Pancreas (tissue), 10 donors: ENCODE results near the gene DEPDC4. TPM values are rescaled to one million over a fixed set of nuclear protein-coding genes. Genes with fewer than 3 reads are reported as not detected.
A peak's percentile ranks its signal among the peaks of the same experiment; 100 is the strongest.

ENCODE experiments used
- ATAC-seq, 4 donors: fragments of 200-7000 bp; cut with Tn5 transposase; one replicate each; pipeline versions ENCODE4 v1.8.0 to v1.9.1; 2020; ENCODE audit warnings: mild to moderate bottlenecking in 4 of 4, moderate library complexity in 4 of 4
- DNase-seq, 6 donors: peaks; one replicate each; pipeline ENCODE4 v3.0.0-alpha.2; 2020
- FAIRE-seq: peaks from 2 replicates; lab custom pipeline; 2012; peaks lifted over from hg19 to GRCh38; lab: Jason Lieb, UNC
- H3K27ac ChIP-seq, 4 donors: fragments of 200-600 bp; sonication (generic); 1 replicate in 3 of 4; 2 replicates in 1 of 4; pipeline versions ENCODE4 v1.5.0 to v1.8.0; 2020
- H3K27me3 ChIP-seq, 4 donors: fragments of 200-600 bp; one replicate each; pipeline ENCODE4 v1.8.0; 2021
- H3K36me3 ChIP-seq, 3 donors: fragments of 200-600 bp; sonication (generic) in 1 of 3; one replicate each; pipeline versions ENCODE4 v1.5.0 to v1.8.0; 2020 to 2021
- H3K4me1 ChIP-seq, 3 donors: fragments of 200-600 bp; one replicate each; pipeline ENCODE4 v1.8.0; 2021
- H3K4me3 ChIP-seq, 4 donors: fragments of 200-600 bp; sonication (generic) in 2 of 4; one replicate each; pipeline versions ENCODE4 v1.5.0 to v1.8.0; 2020 to 2021
- H3K9me3 ChIP-seq, 4 donors: fragments of 200-600 bp; one replicate each; pipeline ENCODE4 v1.8.0; 2021
- WGBS, 2 donors: extraction: QIAGEN DNeasy Blood & Tissue Kit; methylation state at CpG; one replicate each; pipeline ENCODE4 v1.1.7; 2013; 5-methylcytosine and 5-hydroxymethylcytosine counted together
- intact Hi-C, 3 donors: fragments of 100-400 bp; cut with DNase I; formaldehyde crosslinking; loops; one replicate each; pipeline versions ENCODE4 v1.11.1 to v1.14.2; 2022
- polyA plus RNA-seq, 2 donors: library from polyadenylated mRNA; stranded (reverse); fragments of 200-250 nt; gene quantifications; one replicate each; pipeline ENCODE4 v1.2.3, GENCODE V29; 2013
- total RNA-seq, 6 donors: library from RNA; stranded (reverse); fragmentation: NEBNext Ultra II Directional in 4 of 6; extraction: Animal tissue kit (Norgen Biotek cat#: 25700) in 4 of 6; gene quantifications; one replicate each; pipeline versions ENCODE4 v1.2.1 to v1.2.4, GENCODE V29; 2021 to 2023
- TF ChIP-seq, protein P1 (sequence below), 4 donors: fragments of 200-600 bp; sonication (generic) in 3 of 4; IDR thresholded peaks; one replicate each; pipeline versions ENCODE4 v1.5.0 to v1.8.0; 2021; ENCODE audit warnings: antibody characterized with exemption in 4 of 4
- donor health status: healthy with polysubstance abuse.
- donor health status: DM: no; HTN: no; CAD: no; lungs with moderate emphysema.
- donor health status: DM: no; HTN: no; CAD: no.
- donor health status: control.
- donor health status: control.
- donor health status: Bipolar disorder and iron deficiency.
- donor health status: DM: yes; HTN: yes; CAD: no.
- donor health status: DM: no; HTN: no; CAD: no.
- donor health status: DM: no; HTN: no; CAD: no.
- donor health status: DM: yes; HTN: yes; CAD: no.

Gene DEPDC4
- total and polyA plus RNA-seq, 8 donors: 0.42 to 2.2 (median 1.2) TPM

DNA sequence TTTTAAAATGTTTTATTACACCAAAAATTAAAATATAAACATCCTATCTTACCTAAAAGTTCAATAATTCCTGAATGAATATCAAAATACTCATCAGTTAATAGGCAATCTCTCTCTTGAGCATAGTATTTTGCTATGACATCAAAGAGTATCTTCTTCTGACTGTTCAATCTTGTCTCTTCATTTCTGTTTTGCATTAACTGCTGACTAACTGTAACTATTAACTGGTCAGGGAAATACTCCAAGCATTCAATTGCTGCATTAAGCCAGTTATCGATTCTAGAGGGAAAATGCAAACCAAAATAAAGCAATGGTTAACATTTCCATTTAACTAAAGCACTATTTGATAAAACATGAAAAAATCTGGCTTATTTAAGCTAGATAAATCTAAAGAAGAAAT lies 13.4 kb downstream of the DEPDC4 start:
- Histone ChIP-seq H3K27ac (no peak overlapping the region), H3K27me3 (no peaks in the 10 kb centered on the region), H3K4me1 (peaks cover 8 to 10% (median 8%) of the 10 kb centered on the region in 3 donors), H3K9me3 (no peaks in the 10 kb centered on the region), H3K4me3 (no peak overlapping the region), H3K36me3 (no peaks in the 10 kb centered on the region)
- ATAC-seq: no peak
- TF ChIP-seq, protein P1, sequence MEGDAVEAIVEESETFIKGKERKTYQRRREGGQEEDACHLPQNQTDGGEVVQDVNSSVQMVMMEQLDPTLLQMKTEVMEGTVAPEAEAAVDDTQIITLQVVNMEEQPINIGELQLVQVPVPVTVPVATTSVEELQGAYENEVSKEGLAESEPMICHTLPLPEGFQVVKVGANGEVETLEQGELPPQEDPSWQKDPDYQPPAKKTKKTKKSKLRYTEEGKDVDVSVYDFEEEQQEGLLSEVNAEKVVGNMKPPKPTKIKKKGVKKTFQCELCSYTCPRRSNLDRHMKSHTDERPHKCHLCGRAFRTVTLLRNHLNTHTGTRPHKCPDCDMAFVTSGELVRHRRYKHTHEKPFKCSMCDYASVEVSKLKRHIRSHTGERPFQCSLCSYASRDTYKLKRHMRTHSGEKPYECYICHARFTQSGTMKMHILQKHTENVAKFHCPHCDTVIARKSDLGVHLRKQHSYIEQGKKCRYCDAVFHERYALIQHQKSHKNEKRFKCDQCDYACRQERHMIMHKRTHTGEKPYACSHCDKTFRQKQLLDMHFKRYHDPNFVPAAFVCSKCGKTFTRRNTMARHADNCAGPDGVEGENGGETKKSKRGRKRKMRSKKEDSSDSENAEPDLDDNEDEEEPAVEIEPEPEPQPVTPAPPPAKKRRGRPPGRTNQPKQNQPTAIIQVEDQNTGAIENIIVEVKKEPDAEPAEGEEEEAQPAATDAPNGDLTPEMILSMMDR (IDR thresholded peaks at IDR 0.05): no peak
- no peak for DNase-seq
- WGBS, 2 donors: 66 to 69% methylated on average over 1 of the region's 1 CpG
- no peak for FAIRE-seq
- intact Hi-C loops: no loop called here

DNA sequence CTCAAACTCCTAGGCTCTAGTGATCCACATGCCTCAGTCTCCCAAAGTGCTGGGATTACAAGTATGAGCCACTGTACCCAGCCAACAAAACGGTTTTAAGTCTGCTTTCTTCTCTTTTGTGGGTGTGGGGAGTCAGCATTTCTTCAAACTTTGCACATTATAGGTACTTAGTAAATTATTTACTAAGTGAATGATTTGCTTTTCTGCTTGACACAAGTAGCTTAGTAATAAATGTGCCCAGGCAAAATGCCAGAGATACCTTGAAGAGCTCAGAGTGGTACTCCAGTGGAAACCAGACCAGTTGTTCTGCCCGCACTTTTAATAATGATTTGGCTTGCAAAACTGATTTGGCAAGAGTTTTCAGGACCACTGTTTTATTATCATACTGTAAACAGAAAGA lies 15.0 kb downstream of the DEPDC4 start:
- H3K4me3 ChIP-seq: no peak overlapping the region
- TF ChIP-seq, protein P1 (IDR thresholded peaks at IDR 0.05): no peak
- H3K9me3 ChIP-seq: no peaks in the 10 kb centered on the region
- FAIRE-seq (no peak), ATAC-seq (peak; percentile 92 to 99 (median 97)), DNase-seq (peak in 3 of 6 donors; percentile 65 to 82 (median 68))
- intact Hi-C loops: no loop called here
- H3K27ac ChIP-seq: peak overlapping the region in 1 of 4 donors; percentile 36
- H3K36me3 ChIP-seq: no peaks in the 10 kb centered on the region
- H3K27me3 ChIP-seq: no peaks in the 10 kb centered on the region
- WGBS, 2 donors: 9 to 23% methylated on average over 2 of the region's 2 CpGs
- H3K4me1 ChIP-seq: peaks cover 8 to 10% (median 8%) of the 10 kb centered on the region in 3 donors

DNA sequence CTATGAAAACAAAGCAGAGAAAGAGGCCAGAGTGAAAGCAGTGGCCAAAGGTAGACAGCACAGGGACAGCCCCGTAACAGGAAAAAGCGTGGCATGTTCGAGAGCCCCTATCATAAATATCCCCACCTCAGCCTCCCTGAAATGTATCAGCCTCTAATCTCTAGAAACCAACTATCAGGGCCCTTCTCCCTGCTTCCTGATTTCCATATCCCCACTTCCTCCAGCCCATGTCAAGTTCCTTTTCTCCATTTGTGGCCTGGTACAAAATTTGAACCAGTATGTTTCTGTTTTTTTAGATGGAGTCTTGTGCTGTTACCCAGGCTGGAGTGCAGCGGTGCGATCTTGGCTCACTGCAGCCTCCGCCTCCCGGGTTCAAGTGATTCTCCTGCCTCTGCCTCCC lies 16.9 kb downstream of the DEPDC4 start:
- FAIRE-seq: no peak
- TF ChIP-seq, protein P1 (IDR thresholded peaks at IDR 0.05): no peak
- no peak for ATAC-seq
- Histone ChIP-seq H3K9me3 (no peaks in the 10 kb centered on the region), H3K4me3 (no peak overlapping the region), H3K27ac (no peak overlapping the region), H3K27me3 (no peaks in the 10 kb centered on the region), H3K4me1 (peaks cover 8 to 10% (median 8%) of the 10 kb centered on the region in 3 donors), H3K36me3 (no peaks in the 10 kb centered on the region)
- intact Hi-C loops: loop anchor here in 1 of 3 donors (10.0 kb wide), 1 partner anchor 155 kb away; no protein-coding TSS in a partner anchor
- no peak for DNase-seq
- WGBS, 2 donors: 94 to 97% methylated on average over 7 of the region's 7 CpGs

DNA sequence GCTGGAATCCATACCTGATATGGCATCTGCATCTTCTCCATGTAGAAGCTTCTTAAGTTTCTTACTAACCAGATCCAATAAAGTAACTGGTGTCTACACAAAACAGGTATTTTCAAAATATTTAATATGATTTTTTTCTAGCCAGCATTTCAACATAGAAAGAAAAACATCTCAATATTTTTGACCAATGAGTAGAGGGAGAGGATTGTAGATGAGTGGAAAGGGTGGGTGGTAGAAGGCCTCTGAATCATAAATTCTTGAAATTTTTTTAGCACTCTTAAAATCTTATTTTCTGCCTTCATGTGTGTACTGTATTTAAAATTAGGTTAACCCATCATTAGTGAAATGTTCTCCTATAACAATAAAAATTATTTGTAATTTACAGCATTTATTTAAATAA lies 18.0 kb downstream of the DEPDC4 start:
- no peak for ATAC-seq
- H3K27me3 ChIP-seq: no peaks in the 10 kb centered on the region
- TF ChIP-seq, protein P1 (IDR thresholded peaks at IDR 0.05): no peak

DNA sequence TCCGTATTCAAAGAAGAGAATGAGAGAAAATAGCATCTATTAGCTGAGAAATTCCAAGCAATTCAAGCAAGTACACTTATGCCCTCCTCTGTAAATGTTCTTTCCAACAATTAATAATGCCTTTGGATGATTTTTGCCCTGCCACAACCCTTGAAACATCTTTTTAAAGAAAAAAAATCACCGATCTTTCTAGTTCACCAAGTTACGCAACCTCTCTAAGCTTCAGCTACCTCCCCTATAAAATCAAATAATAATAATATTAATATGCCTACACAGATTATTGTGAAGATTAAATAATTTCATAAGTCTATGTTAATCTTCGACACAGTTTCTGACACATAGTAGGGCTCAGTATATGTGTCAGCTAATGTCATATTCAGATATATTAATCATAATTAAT lies 19.1 kb downstream of the DEPDC4 start:
- DNase-seq (no peak), FAIRE-seq (no peak), ATAC-seq (no peak)
- WGBS, 2 donors: 93 to 97% methylated on average over 4 of the region's 4 CpGs
- no peaks in the 10 kb centered on the region for H3K36me3 ChIP-seq
- intact Hi-C loops: loop anchor here in 1 of 3 donors (10.0 kb wide), 1 partner anchor 157 kb away; no protein-coding TSS in a partner anchor
- no peaks in the 10 kb centered on the region for H3K9me3 ChIP-seq
- H3K27me3 ChIP-seq: no peaks in the 10 kb centered on the region
- no peak overlapping the region for H3K27ac ChIP-seq
- peaks cover 8 to 10% (median 8%) of the 10 kb centered on the region in 3 donors for H3K4me1 ChIP-seq
- TF ChIP-seq, protein P1 (IDR thresholded peaks at IDR 0.05): no peak
- no peak overlapping the region for H3K4me3 ChIP-seq

More for the DNA sequence above, 18.0 kb downstream of the DEPDC4 start:
- H3K27ac ChIP-seq: no peak overlapping the region
- no peak for FAIRE-seq
- H3K36me3 ChIP-seq: no peaks in the 10 kb centered on the region
- no peak overlapping the region for H3K4me3 ChIP-seq
- peaks cover 8 to 10% (median 8%) of the 10 kb centered on the region in 3 donors for H3K4me1 ChIP-seq
- no peaks in the 10 kb centered on the region for H3K9me3 ChIP-seq
- DNase-seq: no peak
- intact Hi-C loops: loop anchor here in 1 of 3 donors (10.0 kb wide), 1 partner anchor 156 kb away; no protein-coding TSS in a partner anchor
